K562 (cell line): Measurements from ENCODE around the gene ZFP36. TPM values are rescaled to one million over a fixed set of nuclear protein-coding genes. Genes with fewer than 3 reads are reported as not detected.

Experiments
- ATF3 ChIP-seq, 2 experiments: fragments of 450-650 bp in 1 of 2; sonication (generic) in 1 of 2; formaldehyde crosslinking in 1 of 2; IDR thresholded peaks in 1 of 2; conservative IDR thresholded peaks in 1 of 2; 2 replicates each; pipeline versions ENCODE4 v1.6.1 to v1.8.1; 2016 to 2023; ENCODE audit warnings: mild to moderate bottlenecking in 2 of 2, moderate library complexity in 2 of 2, inconsistent platforms in 1 of 2, missing genetic modification reagents in 1 of 2
- BRF2 ChIP-seq: IDR thresholded peaks from 3 replicates; pipeline ENCODE4 v1.6.1; 2011; ENCODE audit warnings: borderline replicate concordance, mild to moderate bottlenecking; ENCODE audit not compliant: insufficient read length, insufficient read depth
- CBFA2T2 ChIP-seq: fragments of 450-650 bp; conservative IDR thresholded peaks from 2 replicates; pipeline ENCODE4 v1.6.1; 2017; ENCODE audit warnings: mild to moderate bottlenecking
- CTCFL ChIP-seq: IDR thresholded peaks from 2 replicates; pipeline ENCODE4 v1.6.1; 2011; ENCODE audit warnings: borderline replicate concordance, low read depth, mild to moderate bottlenecking, moderate library complexity, low read length; ENCODE audit not compliant: insufficient read depth, poor library complexity, severe bottlenecking
- DDX20 ChIP-seq: fragments of 450-650 bp; IDR thresholded peaks from 2 replicates; pipeline ENCODE4 v1.6.1; 2016; ENCODE audit warnings: missing genetic modification characterization, low read depth, mild to moderate bottlenecking, missing compliant biosample characterization, moderate library complexity
- MEF2A ChIP-seq: IDR thresholded peaks from 2 replicates; pipeline ENCODE4 v1.6.1; 2011; ENCODE audit warnings: low read depth, mild to moderate bottlenecking, low read length, moderate library complexity; ENCODE audit not compliant: control insufficient read depth
- MXD1 ChIP-seq: fragments of 250-450 bp; sonication (Bioruptor Pico); IDR thresholded peaks from 2 replicates; pipeline ENCODE4 v1.8.0; 2021; ENCODE audit warnings: borderline replicate concordance, mild to moderate bottlenecking, moderate library complexity; ENCODE audit not compliant: poor library complexity, severe bottlenecking
- NR4A1 ChIP-seq, 2 experiments: fragments of 250-450 bp in 1 of 2; fragments of 450-650 bp in 1 of 2; sonication (Bioruptor Pico) in 1 of 2; IDR thresholded peaks; 2 replicates each; pipeline versions ENCODE4 v1.4.0 to v1.6.1; 2016 to 2020; ENCODE audit warnings: mild to moderate bottlenecking in 2 of 2, missing compliant biosample characterization in 1 of 2, missing genetic modification characterization in 1 of 2, moderate library complexity in 1 of 2
- OTX1 ChIP-seq: fragments of 450-650 bp; formaldehyde crosslinking; IDR thresholded peaks from 2 replicates; pipeline ENCODE4 v1.4.0; 2022; ENCODE audit warnings: mild to moderate bottlenecking
- PBX2 ChIP-seq, 2 experiments: IDR thresholded peaks in 1 of 2; conservative IDR thresholded peaks in 1 of 2; 2 replicates each; pipeline ENCODE4 v1.6.1; 2016; ENCODE audit warnings: low read depth in 2 of 2, mild to moderate bottlenecking in 1 of 2, missing compliant biosample characterization in 1 of 2, missing genetic modification characterization in 1 of 2, moderate library complexity in 1 of 2
- RBBP5 ChIP-seq: fragments of 200-600 bp; sonication (generic); IDR thresholded peaks from 2 replicates; pipeline ENCODE4 v1.6.1; 2012; ENCODE audit warnings: borderline replicate concordance, mild to moderate bottlenecking, low read length, control low read depth, inconsistent platforms; ENCODE audit not compliant: insufficient read depth, poor library complexity, severe bottlenecking
- RBFOX2 ChIP-seq: fragments of 200-400 bp; formaldehyde crosslinking; IDR thresholded peaks from 2 replicates; pipeline ENCODE4 v1.6.1; 2017; ENCODE audit warnings: low read depth, mild to moderate bottlenecking, low read length, moderate library complexity
- STAT5B ChIP-seq: fragments of 250-450 bp; sonication (Bioruptor Pico); IDR thresholded peaks from 2 replicates; pipeline ENCODE4 v1.8.0; 2021; ENCODE audit warnings: mild to moderate bottlenecking, inconsistent platforms
- XRCC4 ChIP-seq: IDR thresholded peaks from one replicate; pipeline ENCODE4 v1.6.1; 2011; ENCODE audit not compliant: insufficient read depth, insufficient read length; ENCODE audit errors: extremely low read depth
- ZNF717 ChIP-seq: fragments of 250-450 bp; sonication (Bioruptor Pico); IDR thresholded peaks from 2 replicates; pipeline ENCODE4 v1.5.0; 2021
- ZNF79 ChIP-seq: fragments of 250-450 bp; sonication (Bioruptor Pico); IDR thresholded peaks from 2 replicates; pipeline ENCODE4 v1.4.0; 2020; ENCODE audit warnings: low read depth, mild to moderate bottlenecking, moderate library complexity
- polyA plus RNA-seq, 8 experiments: library from polyadenylated mRNA; depleted of rRNA in 4 of 8; stranded (reverse) in 5 of 8; unstranded in 3 of 8; fragments of >200 nt; fragmentation: Nextera tagmentation in 2 of 8; fragmentation: Illumina TruSeq in 1 of 8; extraction: Ambion mirVana in 2 of 8; extraction: Trizol in 1 of 8; gene quantifications; 2 replicates each; pipeline versions ENCODE4 v1.2.1 to v1.2.3, GENCODE V29; 2011 to 2014; ENCODE audit warnings: inconsistent platforms in 1 of 8, missing spikeins in 1 of 8
- total RNA-seq, 7 experiments: library from RNA; depleted of rRNA in 6 of 7; stranded (reverse); fragments of >200 nt in 6 of 7; fragmentation: Illumina TruSeq in 2 of 7; extraction: Trizol in 2 of 7; gene quantifications; 2 replicates each; pipeline versions ENCODE4 v1.2.1 to v1.2.3, GENCODE V29; 2011 to 2021; ENCODE audit warnings: low replicate concordance in 1 of 7

ZFP36 gene
- total and polyA plus RNA-seq, 9 of the 15 experiments (the other 6 are each of a cell fraction or from before 2014, with no cell fraction given), result 1.0 to 20.1 (median 3.5) TPM

GRCh38 chr19:39412100-39412866 is 5.6 kb downstream of the ZFP36 start, which contains the start of gene PLEKHG2 (continued):
- TF ChIP-seq ATF3 (IDR thresholded peaks at IDR 0.05) (peak; percentile 95), ATF3 (CRISPR knock-in tag; conservative IDR thresholded peaks at IDR 0.05) (peak; percentile 96), NR4A1 (CRISPR knock-in tag; IDR thresholded peaks at IDR 0.05) (0 out of 2 replicates have a peak, but pooled peaks have one; percentile 68), NR4A1 (tag; IDR thresholded peaks at IDR 0.05) (no peak), ZNF717 (CRISPR knock-in tag) (no peak), MEF2A (0 out of 2 replicates have a peak, but pooled peaks have one; percentile 17), RBFOX2 (peak; percentile 92), BRF2 (no peak), ZNF79 (CRISPR knock-in tag) (no peak), CBFA2T2 (peak; percentile 46), DDX20 (peak; percentile 38; the same call in 1 of the 2 replicates), MXD1 (CRISPR knock-in tag) (no peak), STAT5B (no peak), CTCFL (peak; percentile 93), OTX1 (CRISPR knock-in tag) (peak; percentile 71; the same call in 1 of the 2 replicates), XRCC4 (no peak), RBBP5 (peak; percentile 40), PBX2 (CRISPR knock-in tag; IDR thresholded peaks at IDR 0.05; ENCODE audit: low read depth) (0 out of 2 replicates have a peak, but pooled peaks have one; percentile 18), PBX2 (tag; conservative IDR thresholded peaks at IDR 0.05; ENCODE audit: low read depth) (no peak; the same call in 1 of the 2 replicates)
